Esophagus (tissue), 2 donors: ENCODE measurements around the gene KDM4B. TPM values are rescaled to one million over a fixed set of nuclear protein-coding genes. Genes with fewer than 3 reads are reported as not detected.

ENCODE experiments used
- H3K27ac ChIP-seq, 2 donors: one replicate each; pipeline ENCODE4 v1.5.1; 2013; ENCODE audit warnings: low read depth in 2 of 2, mild to moderate bottlenecking in 2 of 2, inconsistent platforms in 1 of 2, low read length in 1 of 2, moderate library complexity in 1 of 2
- H3K27me3 ChIP-seq, 2 donors: one replicate each; pipeline ENCODE4 v1.6.1; 2013; ENCODE audit warnings: low read length in 2 of 2, control low read depth in 1 of 2, mild to moderate bottlenecking in 1 of 2; ENCODE audit not compliant: insufficient read depth in 2 of 2, control insufficient read depth in 1 of 2
- H3K36me3 ChIP-seq, 2 donors: one replicate each; pipeline ENCODE4 v1.6.1; 2013; ENCODE audit warnings: low read length in 1 of 2; ENCODE audit not compliant: control insufficient read depth in 2 of 2, insufficient read depth in 2 of 2
- H3K4me1 ChIP-seq, 2 donors: one replicate each; pipeline ENCODE4 v1.6.1; 2013; ENCODE audit warnings: low read length in 1 of 2; ENCODE audit not compliant: control insufficient read depth in 2 of 2, insufficient read depth in 2 of 2
- H3K4me3 ChIP-seq, 2 donors: one replicate each; pipeline ENCODE4 v1.5.1; 2013; ENCODE audit warnings: low read length in 2 of 2, mild to moderate bottlenecking in 2 of 2, low read depth in 1 of 2, moderate library complexity in 1 of 2
- H3K9me3 ChIP-seq, 2 donors: one replicate each; pipeline ENCODE4 v1.6.1; 2013; ENCODE audit warnings: mild to moderate bottlenecking in 2 of 2, low read depth in 1 of 2, low read length in 1 of 2, moderate library complexity in 1 of 2; ENCODE audit not compliant: control insufficient read depth in 2 of 2, insufficient read depth in 1 of 2
- WGBS, 2 donors: extraction: QIAGEN DNeasy Blood & Tissue Kit; methylation state at CpG; one replicate each; pipeline ENCODE4 v1.1.7; 2013; 5-methylcytosine and 5-hydroxymethylcytosine counted together
- polyA plus RNA-seq, 2 donors: library from polyadenylated mRNA; stranded (reverse); fragments of 200-250 nt; gene quantifications; one replicate each; pipeline ENCODE4 v1.2.3, GENCODE V29; 2013
- donor health status: healthy with polysubstance abuse.
- donor health status: Bipolar disorder and iron deficiency.

The KDM4B gene
- polyA plus RNA-seq, 2 donors: 10.7 to 26.7 TPM

GRCh38 chr19:5058521-5059212, 89.8 kb downstream of the KDM4B start:
- WGBS, 2 donors: 76 to 81% methylated on average over 34 of the region's 34 CpGs
- H3K4me1 ChIP-seq: no peaks in the 10 kb centered on the region
- H3K27me3 ChIP-seq: no peaks in the 10 kb centered on the region
- H3K9me3 ChIP-seq: peaks cover 3 to 8% of the 10 kb centered on the region in 2 donors
- H3K27ac ChIP-seq: no peak overlapping the region
- peaks cover 7 to 41% of the 10 kb centered on the region in 2 donors for H3K36me3 ChIP-seq
- H3K4me3 ChIP-seq: no peak overlapping the region

GRCh38 chr19:5059213-5059574, 90.3 kb downstream of the KDM4B start:
- H3K36me3 ChIP-seq: peaks cover 7 to 42% of the 10 kb centered on the region in 2 donors
- H3K4me1 ChIP-seq: no peaks in the 10 kb centered on the region
- WGBS, 2 donors: 81% methylated on average over 21 of the region's 21 CpGs
- no peaks in the 10 kb centered on the region for H3K27me3 ChIP-seq
- no peak overlapping the region for H3K27ac ChIP-seq
- no peak overlapping the region for H3K4me3 ChIP-seq
- peaks cover 3 to 8% of the 10 kb centered on the region in 2 donors for H3K9me3 ChIP-seq

GRCh38 chr19:5059793-5060192, 90.9 kb downstream of the KDM4B start:
- Histone ChIP-seq H3K36me3 (peaks cover 7 to 42% of the 10 kb centered on the region in 2 donors), H3K27ac (no peak overlapping the region), H3K9me3 (peaks cover 3 to 8% of the 10 kb centered on the region in 2 donors), H3K27me3 (no peaks in the 10 kb centered on the region), H3K4me3 (no peak overlapping the region), H3K4me1 (no peaks in the 10 kb centered on the region)
- WGBS, 2 donors: 93 to 95% methylated on average over 12 of the region's 12 CpGs

GRCh38 chr19:5062195-5062594, 93.3 kb downstream of the KDM4B start:
- H3K27ac ChIP-seq: no peak overlapping the region
- H3K36me3 ChIP-seq: peaks cover 7 to 45% of the 10 kb centered on the region in 2 donors
- H3K9me3 ChIP-seq: peaks cover 3 to 8% of the 10 kb centered on the region in 2 donors
- H3K4me1 ChIP-seq: no peaks in the 10 kb centered on the region
- H3K27me3 ChIP-seq: no peaks in the 10 kb centered on the region
- WGBS, 2 donors: 92 to 98% methylated on average over 9 of the region's 9 CpGs
- no peak overlapping the region for H3K4me3 ChIP-seq

- no peak overlapping the region for H3K4me3 ChIP-seq
- H3K9me3 ChIP-seq: peaks cover 3 to 8% of the 10 kb centered on the region in 2 donors
These were observed 93.9 kb downstream of the KDM4B start for GRCh38 chr19:5062799-5063198.

GRCh38 chr19:5063873-5064645, 95.1 kb downstream of the KDM4B start:
- WGBS, 2 donors: 90 to 91% methylated on average over 38 of the region's 38 CpGs
- Histone ChIP-seq H3K36me3 (peaks cover 7 to 43% of the 10 kb centered on the region in 2 donors), H3K4me3 (no peak overlapping the region), H3K4me1 (no peaks in the 10 kb centered on the region), H3K9me3 (peaks cover 3 to 8% of the 10 kb centered on the region in 2 donors), H3K27me3 (no peaks in the 10 kb centered on the region), H3K27ac (no peak overlapping the region)

More at GRCh38 chr19:5062799-5063198, 93.9 kb downstream of the KDM4B start:
- H3K27ac ChIP-seq: no peak overlapping the region
- no peaks in the 10 kb centered on the region for H3K27me3 ChIP-seq
- H3K36me3 ChIP-seq: peaks cover 7 to 40% of the 10 kb centered on the region in 2 donors
- 90 to 93% methylated on average over 4 of the region's 4 CpGs for WGBS, 2 donors
- no peaks in the 10 kb centered on the region for H3K4me1 ChIP-seq

GRCh38 chr19:5064896-5065295, 96.0 kb downstream of the KDM4B start:
- H3K36me3 ChIP-seq: peaks cover 3 to 39% of the 10 kb centered on the region in 2 donors

GRCh38 chr19:5065663-5066093, 96.8 kb downstream of the KDM4B start:
- H3K4me3 ChIP-seq: no peak overlapping the region
- H3K36me3 ChIP-seq: peaks cover 3 to 43% of the 10 kb centered on the region in 2 donors
- no peaks in the 10 kb centered on the region for H3K4me1 ChIP-seq
- no peaks in the 10 kb centered on the region for H3K27me3 ChIP-seq
- peaks cover 3 to 8% of the 10 kb centered on the region in 2 donors for H3K9me3 ChIP-seq
- 89 to 91% methylated on average over 24 of the region's 24 CpGs for WGBS, 2 donors
- H3K27ac ChIP-seq: no peak overlapping the region

More at GRCh38 chr19:5064896-5065295, 96.0 kb downstream of the KDM4B start:
- no peaks in the 10 kb centered on the region for H3K27me3 ChIP-seq
- H3K27ac ChIP-seq: no peak overlapping the region
- H3K4me3 ChIP-seq: no peak overlapping the region
- 87 to 89% methylated on average over 16 to 19 of the region's 19 CpGs for WGBS, 2 donors
- H3K4me1 ChIP-seq: no peaks in the 10 kb centered on the region
- H3K9me3 ChIP-seq: peaks cover 3 to 8% of the 10 kb centered on the region in 2 donors

GRCh38 chr19:5066768-5067167, 97.9 kb downstream of the KDM4B start:
- H3K36me3 ChIP-seq: peaks cover 3 to 47% of the 10 kb centered on the region in 2 donors
- no peak overlapping the region for H3K4me3 ChIP-seq
- H3K9me3 ChIP-seq: peaks cover 3 to 8% of the 10 kb centered on the region in 2 donors
- no peaks in the 10 kb centered on the region for H3K4me1 ChIP-seq
- WGBS, 2 donors: 94 to 97% methylated on average over 14 of the region's 14 CpGs
- no peaks in the 10 kb centered on the region for H3K27me3 ChIP-seq
- no peak overlapping the region for H3K27ac ChIP-seq
